T follicular helper cell (primary cell): ENCODE results near the gene DNMT3L.
"Not testable (repeated sequence)": the region's sequence is repeated elsewhere in the genome, so short reads cannot be mapped to it uniquely, and the experiment has no call there.

ENCODE experiments used
- DNase-seq: peaks from one replicate; pipeline ENCODE4 v3.0.0-alpha.2; 2020; ENCODE audit warnings: low read depth
- total RNA-seq, 2 experiments: gene quantifications; one replicate each; lab custom pipeline; 2026; lab: John Stamatoyannopoulos, UW

The DNMT3L gene
- total RNA-seq = 0 reads per million in 2 experiments

- no peak for DNase-seq
These were observed at the start of gene DNMT3L for GRCh38 chr21:44261675-44262295. Gene DNMT3L, minus strand, starts transcription at chr21:44261897. Its CDS starts 638 bp downstream, at chr21:44261259.

- no peak for DNase-seq
These were observed 49.2 kb upstream of the DNMT3L start for GRCh38 chr21:44310628-44311507.

GRCh38 chr21:44306936-44307704 lies 45.4 kb upstream of the DNMT3L start:
- DNase-seq = no peak

GRCh38 chr21:44305691-44306090 lies 44.0 kb upstream of the DNMT3L start:
- no peak for DNase-seq

GRCh38 chr21:44304877-44305293 lies 43.2 kb upstream of the DNMT3L start:
- DNase-seq = peak; percentile 32

- DNase-seq = no peak
These were observed 42.4 kb upstream of the DNMT3L start for GRCh38 chr21:44304011-44304616.

- no peak for DNase-seq
These were observed 41.8 kb upstream of the DNMT3L start for GRCh38 chr21:44303490-44303981.

- not testable (repeated sequence) for DNase-seq
These were observed 41.1 kb upstream of the DNMT3L start for GRCh38 chr21:44302573-44303401.

GRCh38 chr21:44301961-44302406 lies 40.3 kb upstream of the DNMT3L start:
- DNase-seq = no peak

- no peak for DNase-seq
These were observed 39.4 kb upstream of the DNMT3L start for GRCh38 chr21:44301141-44301540.

GRCh38 chr21:44300262-44300959 lies 38.7 kb upstream of the DNMT3L start:
- peak; percentile 43 for DNase-seq

- peak; percentile 37 for DNase-seq
These were observed 38.0 kb upstream of the DNMT3L start, which contains the start of gene PFKL for GRCh38 chr21:44299458-44300261. Gene PFKL, plus strand, starts transcription at chr21:44300053. Its CDS starts 53 bp downstream, at chr21:44300106.

GRCh38 chr21:44299085-44299457 lies 37.4 kb upstream of the DNMT3L start:
- no peak for DNase-seq

- no peak for DNase-seq
These were observed 36.6 kb upstream of the DNMT3L start for GRCh38 chr21:44298301-44298700.

- DNase-seq = peak; percentile 57
These were observed 36.0 kb upstream of the DNMT3L start for GRCh38 chr21:44297525-44298290.

- no peak for DNase-seq
These were observed 35.2 kb upstream of the DNMT3L start for GRCh38 chr21:44296916-44297315.

- no peak for DNase-seq
These were observed 34.4 kb upstream of the DNMT3L start for GRCh38 chr21:44296103-44296519.

GRCh38 chr21:44295646-44296045 lies 33.9 kb upstream of the DNMT3L start:
- DNase-seq = no peak
